Pancreas (tissue), 10 donors: Measurements from ENCODE around the gene ZNF205. TPM values are rescaled to one million over a fixed set of nuclear protein-coding genes. Genes with fewer than 3 reads are reported as not detected.
"Not testable (repeated sequence)": the region's sequence is repeated elsewhere in the genome, so short reads cannot be mapped to it uniquely, and the experiment has no call there.

Experiments
- ATAC-seq, 4 donors: fragments of 200-7000 bp; cut with Tn5 transposase; one replicate each; pipeline versions ENCODE4 v1.8.0 to v1.9.1; 2020; ENCODE audit warnings: mild to moderate bottlenecking in 4 of 4, moderate library complexity in 4 of 4
- DNase-seq, 6 donors: peaks; one replicate each; pipeline ENCODE4 v3.0.0-alpha.2; 2020
- FAIRE-seq: peaks from 2 replicates; lab custom pipeline; 2012; peaks lifted over from hg19 to GRCh38; lab: Jason Lieb, UNC
- H3K27ac ChIP-seq, 4 donors: fragments of 200-600 bp; sonication (generic); 1 replicate in 3 of 4; 2 replicates in 1 of 4; pipeline versions ENCODE4 v1.5.0 to v1.8.0; 2020
- H3K27me3 ChIP-seq, 4 donors: fragments of 200-600 bp; one replicate each; pipeline ENCODE4 v1.8.0; 2021
- H3K36me3 ChIP-seq, 3 donors: fragments of 200-600 bp; sonication (generic) in 1 of 3; one replicate each; pipeline versions ENCODE4 v1.5.0 to v1.8.0; 2020 to 2021
- H3K4me1 ChIP-seq, 3 donors: fragments of 200-600 bp; one replicate each; pipeline ENCODE4 v1.8.0; 2021
- H3K4me3 ChIP-seq, 4 donors: fragments of 200-600 bp; sonication (generic) in 2 of 4; one replicate each; pipeline versions ENCODE4 v1.5.0 to v1.8.0; 2020 to 2021
- H3K9me3 ChIP-seq, 4 donors: fragments of 200-600 bp; one replicate each; pipeline ENCODE4 v1.8.0; 2021
- WGBS, 2 donors: extraction: QIAGEN DNeasy Blood & Tissue Kit; methylation state at CpG; one replicate each; pipeline ENCODE4 v1.1.7; 2013; 5-methylcytosine and 5-hydroxymethylcytosine counted together
- intact Hi-C, 3 donors: fragments of 100-400 bp; cut with DNase I; formaldehyde crosslinking; loops; one replicate each; pipeline versions ENCODE4 v1.11.1 to v1.14.2; 2022
- polyA plus RNA-seq, 2 donors: library from polyadenylated mRNA; stranded (reverse); fragments of 200-250 nt; gene quantifications; one replicate each; pipeline ENCODE4 v1.2.3, GENCODE V29; 2013
- total RNA-seq, 6 donors: library from RNA; stranded (reverse); fragmentation: NEBNext Ultra II Directional in 4 of 6; extraction: Animal tissue kit (Norgen Biotek cat#: 25700) in 4 of 6; gene quantifications; one replicate each; pipeline versions ENCODE4 v1.2.1 to v1.2.4, GENCODE V29; 2021 to 2023
- TF ChIP-seq, protein P1 (sequence below), 4 donors: fragments of 200-600 bp; sonication (generic) in 3 of 4; IDR thresholded peaks; one replicate each; pipeline versions ENCODE4 v1.5.0 to v1.8.0; 2021; ENCODE audit warnings: antibody characterized with exemption in 4 of 4
- donor health status: healthy with polysubstance abuse.
- donor health status: DM: no; HTN: no; CAD: no; lungs with moderate emphysema.
- donor health status: DM: no; HTN: no; CAD: no.
- donor health status: control.
- donor health status: control.
- donor health status: Bipolar disorder and iron deficiency.
- donor health status: DM: yes; HTN: yes; CAD: no.
- donor health status: DM: no; HTN: no; CAD: no.
- donor health status: DM: no; HTN: no; CAD: no.
- donor health status: DM: yes; HTN: yes; CAD: no.

Gene ZNF205
- total and polyA plus RNA-seq, 8 donors, result 6.5 to 43.3 (median 8.5) TPM

DNA sequence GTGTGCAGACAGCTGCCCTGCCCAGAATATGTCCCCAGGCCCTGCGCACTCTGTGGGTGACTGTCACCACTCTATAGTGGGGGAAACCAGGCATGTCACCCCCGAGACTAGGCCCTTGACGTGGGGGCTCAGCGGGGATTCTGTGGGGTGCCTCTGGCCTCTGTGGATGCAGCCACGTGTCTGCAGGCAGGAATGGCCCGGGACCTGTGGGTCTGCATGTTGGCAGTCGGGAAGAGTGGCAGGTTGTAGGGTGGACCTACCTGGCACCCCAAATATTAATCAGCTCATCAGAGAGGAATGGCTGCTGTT, 46.0 kb upstream of the ZNF205 start:
- ATAC-seq, result peak in 1 of 4 donors; percentile 0
- intact Hi-C loops, result no loop called here

GRCh38 chr16:3068487-3068886, 43.9 kb upstream of the ZNF205 start:
- no peaks in the 10 kb centered on the region for H3K9me3 ChIP-seq
- H3K27me3 ChIP-seq, result no peaks in the 10 kb centered on the region
- H3K36me3 ChIP-seq, result no peaks in the 10 kb centered on the region
- 30 to 37% methylated on average over 4 of the region's 4 CpGs for WGBS, 2 donors
- ATAC-seq, result no peak
- peak in 1 of 6 donors; percentile 50 for DNase-seq
- peak overlapping the region in 2 of 4 donors; percentile 47 to 76 for H3K4me3 ChIP-seq
- intact Hi-C loops, result no loop called here
- no peak for FAIRE-seq
- TF ChIP-seq, protein P1, sequence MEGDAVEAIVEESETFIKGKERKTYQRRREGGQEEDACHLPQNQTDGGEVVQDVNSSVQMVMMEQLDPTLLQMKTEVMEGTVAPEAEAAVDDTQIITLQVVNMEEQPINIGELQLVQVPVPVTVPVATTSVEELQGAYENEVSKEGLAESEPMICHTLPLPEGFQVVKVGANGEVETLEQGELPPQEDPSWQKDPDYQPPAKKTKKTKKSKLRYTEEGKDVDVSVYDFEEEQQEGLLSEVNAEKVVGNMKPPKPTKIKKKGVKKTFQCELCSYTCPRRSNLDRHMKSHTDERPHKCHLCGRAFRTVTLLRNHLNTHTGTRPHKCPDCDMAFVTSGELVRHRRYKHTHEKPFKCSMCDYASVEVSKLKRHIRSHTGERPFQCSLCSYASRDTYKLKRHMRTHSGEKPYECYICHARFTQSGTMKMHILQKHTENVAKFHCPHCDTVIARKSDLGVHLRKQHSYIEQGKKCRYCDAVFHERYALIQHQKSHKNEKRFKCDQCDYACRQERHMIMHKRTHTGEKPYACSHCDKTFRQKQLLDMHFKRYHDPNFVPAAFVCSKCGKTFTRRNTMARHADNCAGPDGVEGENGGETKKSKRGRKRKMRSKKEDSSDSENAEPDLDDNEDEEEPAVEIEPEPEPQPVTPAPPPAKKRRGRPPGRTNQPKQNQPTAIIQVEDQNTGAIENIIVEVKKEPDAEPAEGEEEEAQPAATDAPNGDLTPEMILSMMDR (IDR thresholded peaks at IDR 0.05), result no peak
- peak overlapping the region in 2 of 4 donors; percentile 31 to 94 for H3K27ac ChIP-seq
- peaks cover 0 to 8% (median 4%) of the 10 kb centered on the region in 3 donors for H3K4me1 ChIP-seq

More for the DNA sequence above, 46.0 kb upstream of the ZNF205 start:
- H3K4me3 ChIP-seq, result peak overlapping the region; percentile 19 to 76 (median 41)
- H3K36me3 ChIP-seq, result no peaks in the 10 kb centered on the region
- H3K27ac ChIP-seq, result peak overlapping the region in 3 of 4 donors; percentile 49 to 94 (median 91)
- TF ChIP-seq, protein P1 (IDR thresholded peaks at IDR 0.05), result no peak
- no peaks in the 10 kb centered on the region for H3K27me3 ChIP-seq
- H3K9me3 ChIP-seq, result no peaks in the 10 kb centered on the region
- H3K4me1 ChIP-seq, result peaks cover 0 to 8% (median 4%) of the 10 kb centered on the region in 3 donors
- 40 to 51% methylated on average over 7 of the region's 7 CpGs for WGBS, 2 donors
- FAIRE-seq (no peak), DNase-seq (peak in 2 of 6 donors; percentile 64 to 65)

- H3K4me3 ChIP-seq, H3K27me3 ChIP-seq, H3K27ac ChIP-seq, intact Hi-C loops, H3K9me3 ChIP-seq, ATAC-seq, FAIRE-seq, H3K36me3 ChIP-seq, H3K4me1 ChIP-seq: not testable (repeated sequence)
- peak in 1 of 6 donors; percentile 33 for DNase-seq
- 92% methylated on average over 10 of the region's 11 CpGs for WGBS, 2 donors
Observed at GRCh38 chr16:3069146-3069545, 43.2 kb upstream of the ZNF205 start.

DNA sequence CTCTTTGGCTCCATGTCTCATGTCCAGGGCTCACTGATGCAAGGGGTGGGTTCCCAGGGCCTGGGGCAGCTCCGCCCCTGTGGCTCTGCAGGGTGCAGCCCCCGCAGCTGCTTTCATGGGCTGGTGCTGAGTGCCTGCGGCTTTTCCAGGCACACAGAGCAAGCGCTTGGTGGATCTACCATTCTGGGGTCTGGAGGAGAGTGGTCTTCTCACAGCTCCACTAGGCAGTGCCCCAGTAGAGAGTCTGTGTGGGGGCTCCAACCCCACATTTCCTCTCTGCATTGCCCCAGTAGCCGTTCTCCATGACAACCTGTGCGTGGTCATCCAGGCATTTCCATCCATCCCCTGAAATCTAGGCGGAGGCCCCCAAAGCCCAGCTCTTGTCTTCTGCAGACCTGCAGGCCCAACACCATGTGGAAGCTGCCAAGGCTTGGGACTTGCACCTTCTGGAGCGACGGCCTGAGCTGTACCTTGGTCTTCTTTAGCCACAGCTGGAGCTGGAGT, 41.7 kb upstream of the ZNF205 start:
- no peaks in the 10 kb centered on the region for H3K9me3 ChIP-seq

GRCh38 chr16:3071655-3072054, 40.7 kb upstream of the ZNF205 start:
- FAIRE-seq, result no peak

More for the DNA sequence above, 41.7 kb upstream of the ZNF205 start:
- no peak for FAIRE-seq
- H3K27ac ChIP-seq, result no peak overlapping the region
- intact Hi-C loops, result no loop called here
- H3K36me3 ChIP-seq, result no peaks in the 10 kb centered on the region
- peak in 1 of 4 donors; percentile 1 for ATAC-seq
- no peaks in the 10 kb centered on the region for H3K4me1 ChIP-seq
- no peaks in the 10 kb centered on the region for H3K27me3 ChIP-seq
- no peak overlapping the region for H3K4me3 ChIP-seq
- TF ChIP-seq, protein P1 (IDR thresholded peaks at IDR 0.05), result no peak
- 73 to 79% methylated on average over 9 of the region's 9 CpGs for WGBS, 2 donors
- DNase-seq, result peak in 1 of 6 donors; percentile 30

DNA sequence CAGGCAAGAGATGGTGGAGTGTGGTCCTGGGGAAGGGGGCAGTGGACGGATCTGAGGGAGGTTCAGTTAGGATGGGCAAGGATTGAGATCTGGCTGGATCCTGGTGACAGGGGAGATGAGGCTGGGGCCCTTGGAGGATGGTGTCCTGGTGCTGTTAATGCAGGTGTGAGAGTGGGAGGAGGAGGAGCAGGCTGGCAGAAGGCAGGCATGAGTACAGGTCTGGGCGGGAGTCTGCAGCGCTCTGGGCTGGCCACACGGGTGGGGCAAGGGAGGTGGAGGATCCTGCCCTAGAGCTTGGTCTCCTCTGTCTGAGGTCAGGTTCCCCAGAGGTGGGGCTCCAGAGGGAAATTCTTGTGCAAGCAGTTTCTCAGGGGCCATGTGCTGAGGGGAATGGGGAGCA, 40.2 kb upstream of the ZNF205 start:
- peak in 1 of 6 donors; percentile 37 for DNase-seq
- H3K9me3 ChIP-seq, H3K4me3 ChIP-seq, H3K36me3 ChIP-seq, H3K4me1 ChIP-seq, FAIRE-seq, intact Hi-C loops, H3K27me3 ChIP-seq, H3K27ac ChIP-seq: not testable (repeated sequence)
- peak in 3 of 4 donors; percentile 7 to 34 (median 24) for ATAC-seq
- WGBS, 2 donors, result 19 to 44% methylated on average over 2 to 3 of the region's 4 CpGs

More at GRCh38 chr16:3071655-3072054, 40.7 kb upstream of the ZNF205 start:
- whole genome bisulfite sequencing, 2 donors, result 57 to 62% methylated on average over 7 of the region's 7 CpGs
- Histone ChIP-seq H3K4me3 (no peak overlapping the region), H3K27me3 (no peaks in the 10 kb centered on the region), H3K27ac (no peak overlapping the region), H3K4me1 (no peaks in the 10 kb centered on the region), H3K36me3 (no peaks in the 10 kb centered on the region), H3K9me3 (no peaks in the 10 kb centered on the region)
- intact Hi-C loops, result no loop called here
- ATAC-seq, result no peak
- DNase-seq, result peak in 1 of 6 donors; percentile 7
- TF ChIP-seq, protein P1 (IDR thresholded peaks at IDR 0.05), result no peak

DNA sequence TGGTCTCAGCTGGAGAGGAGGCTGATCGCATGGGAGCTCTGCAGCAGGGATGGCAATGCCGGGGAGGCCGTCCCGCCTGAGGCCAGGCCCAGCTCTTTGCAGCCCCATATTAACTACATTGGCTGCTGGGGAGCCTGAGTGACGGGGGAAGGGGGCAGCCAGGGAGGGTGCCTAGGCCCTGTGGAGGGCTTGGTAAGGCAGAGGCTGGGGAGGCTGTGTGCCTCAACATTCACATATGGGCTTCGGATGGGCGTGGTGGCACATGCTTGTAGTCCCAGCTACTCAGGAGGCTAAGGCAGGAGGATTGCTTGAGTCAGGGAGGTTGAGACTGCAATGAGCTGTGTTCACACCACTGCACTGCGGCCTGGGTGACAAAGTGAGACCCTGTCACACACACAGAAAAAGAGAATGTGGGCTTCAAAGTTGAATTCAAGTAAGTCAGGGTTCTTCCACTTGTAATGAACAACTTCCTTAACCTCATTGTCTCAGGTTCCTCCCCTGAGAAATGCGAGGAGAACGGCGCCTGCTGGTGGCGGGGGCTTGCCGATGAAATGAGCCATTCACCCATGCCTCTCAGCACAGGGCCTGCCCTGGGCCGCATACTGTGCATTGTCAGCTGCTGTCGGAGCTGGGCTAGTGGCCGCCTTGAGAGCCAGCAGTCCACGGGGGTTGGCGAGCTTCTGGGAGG, 39.7 kb upstream of the ZNF205 start:
- H3K36me3 ChIP-seq, H3K4me1 ChIP-seq, H3K4me3 ChIP-seq, H3K27me3 ChIP-seq, H3K9me3 ChIP-seq, ATAC-seq, FAIRE-seq, intact Hi-C loops, H3K27ac ChIP-seq: not testable (repeated sequence)
- 57 to 64% methylated on average over 6 to 15 of the region's 18 CpGs for WGBS, 2 donors
- peak in 1 of 6 donors; percentile 14 for DNase-seq
